Right renal cortex interstitium (tissue), 3 donors: ENCODE results near the gene SDK1. TPM values are rescaled to one million over a fixed set of nuclear protein-coding genes. Genes with fewer than 3 reads are reported as not detected.

Source experiments
- DNase-seq, 3 donors: peaks; one replicate each; pipeline ENCODE4 v3.0.0-alpha.2; 2013; ENCODE audit warnings: low read depth in 3 of 3, low spot score in 2 of 3
- polyA plus RNA-seq, 3 donors: library from polyadenylated mRNA; unstranded; fragments of 120-200 nt; gene quantifications; one replicate each; pipeline ENCODE4 v1.2.1, GENCODE V29; 2013; ENCODE audit not compliant: insufficient read length in 3 of 3

SDK1 gene
- polyA plus RNA-seq, 3 donors = 5.8 to 7.5 (median 6.3) TPM

DNA sequence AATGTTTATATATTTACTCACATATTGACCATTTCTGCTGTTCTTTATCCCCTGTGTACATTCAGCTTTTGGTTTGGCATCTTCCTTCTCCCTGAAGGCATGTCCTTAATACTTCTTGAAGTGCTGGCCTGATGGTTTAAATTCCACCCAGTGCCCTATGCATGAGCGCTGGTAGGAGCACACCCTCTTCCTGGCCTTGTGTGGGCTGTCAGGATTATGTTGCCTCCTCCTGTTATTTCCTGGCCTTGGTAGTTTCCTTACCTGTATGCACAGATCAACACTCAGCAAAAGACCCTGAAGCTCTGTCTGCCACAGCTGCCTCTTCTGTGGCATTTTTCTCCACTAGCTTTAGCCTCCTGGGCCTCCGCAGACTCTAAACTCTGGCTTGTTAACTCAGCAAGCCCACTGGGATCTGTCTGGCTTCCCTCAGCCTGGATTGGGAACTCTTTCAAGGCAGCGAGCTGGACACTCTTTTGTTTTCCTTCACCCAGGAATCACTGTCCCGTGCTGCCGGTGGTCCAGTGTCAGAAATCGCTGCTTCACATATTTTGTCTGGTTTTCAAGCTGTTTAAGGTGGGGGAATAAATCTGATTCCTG, 595.2 kb downstream of the SDK1 start:
- no peak for DNase-seq

DNA sequence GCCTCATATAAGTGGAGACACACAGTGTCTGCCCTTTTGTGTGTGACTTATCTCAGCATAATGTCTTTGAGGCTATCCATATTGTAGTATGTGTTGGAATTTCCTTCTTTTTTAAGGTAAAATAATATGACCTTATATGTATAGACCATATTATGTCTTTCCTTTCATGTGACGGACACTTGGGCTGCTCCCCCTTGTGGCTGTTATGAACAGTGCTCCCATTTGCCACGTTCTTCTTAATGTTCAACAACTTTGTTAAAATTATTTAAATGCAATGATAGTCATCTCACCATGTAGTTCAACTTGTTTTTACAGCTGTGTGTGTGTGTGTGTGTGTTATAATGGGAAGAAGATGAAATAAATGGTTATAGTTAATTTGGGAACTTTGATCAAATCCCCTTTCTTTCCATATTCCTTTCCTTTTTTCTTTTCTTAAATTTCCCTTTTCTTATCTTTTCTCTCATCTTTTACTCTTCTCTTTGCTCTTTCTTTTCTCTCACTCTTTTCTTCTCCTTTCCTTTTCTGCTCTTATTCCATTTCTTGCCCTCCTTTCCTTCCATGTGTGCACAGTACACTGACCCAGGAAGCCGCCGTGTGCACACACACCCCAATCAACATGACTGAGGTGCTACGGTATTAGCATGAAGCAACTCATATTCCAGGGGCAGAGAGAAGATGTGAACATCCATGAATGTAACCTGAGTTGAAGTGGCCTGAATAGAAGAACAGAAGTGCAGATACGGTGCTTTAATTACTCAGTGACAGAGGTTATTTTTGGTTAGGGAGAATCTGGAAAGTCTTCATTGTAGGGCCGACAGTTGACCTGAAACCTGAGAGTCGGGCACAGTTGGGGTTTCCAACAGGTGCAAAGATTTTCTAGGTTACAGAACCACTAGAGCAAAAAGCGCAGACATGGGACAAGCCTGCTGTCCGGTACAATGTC, 596.6 kb downstream of the SDK1 start:
- no peak for DNase-seq

DNA sequence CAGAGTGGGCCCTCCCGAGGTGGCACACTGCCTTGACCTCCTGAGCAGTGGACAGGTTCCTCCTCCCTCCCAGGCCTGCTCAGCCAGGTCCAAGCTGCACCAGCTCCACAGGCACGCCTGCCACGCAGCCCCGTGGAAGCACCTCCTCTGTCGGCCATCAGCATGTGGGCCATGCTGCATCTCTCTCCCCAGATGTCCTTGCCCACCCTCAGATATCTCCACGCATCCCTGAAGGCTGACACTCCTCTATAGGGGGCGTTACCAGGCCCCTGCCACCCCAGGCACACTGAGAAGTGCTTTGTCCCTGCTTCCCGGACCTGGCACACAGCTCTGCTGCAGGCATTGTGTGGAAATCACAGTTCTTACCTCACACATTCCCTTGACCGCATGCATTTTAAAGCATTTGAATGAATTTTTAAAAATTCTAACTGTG, 598.5 kb downstream of the SDK1 start:
- DNase-seq = no peak

DNA sequence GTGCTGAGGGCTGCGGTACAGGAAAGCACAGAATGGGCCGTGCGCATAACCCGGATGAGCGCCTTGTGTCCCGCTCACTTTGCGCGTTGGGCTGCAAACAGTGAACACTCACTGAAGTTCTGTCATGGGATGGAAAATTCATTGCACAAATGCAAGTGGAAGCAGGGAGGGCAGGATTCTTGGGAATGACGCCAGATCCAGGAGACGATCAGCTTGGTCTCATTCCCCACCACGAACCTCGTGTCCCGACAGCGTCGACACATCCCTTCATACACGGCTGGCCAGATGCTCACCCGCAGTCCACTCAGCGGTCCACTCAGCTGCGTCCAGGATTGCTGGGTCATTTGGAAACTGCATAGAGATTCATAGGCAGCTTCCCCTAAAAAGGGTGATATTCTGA, 607.1 kb downstream of the SDK1 start:
- no peak for DNase-seq

DNA sequence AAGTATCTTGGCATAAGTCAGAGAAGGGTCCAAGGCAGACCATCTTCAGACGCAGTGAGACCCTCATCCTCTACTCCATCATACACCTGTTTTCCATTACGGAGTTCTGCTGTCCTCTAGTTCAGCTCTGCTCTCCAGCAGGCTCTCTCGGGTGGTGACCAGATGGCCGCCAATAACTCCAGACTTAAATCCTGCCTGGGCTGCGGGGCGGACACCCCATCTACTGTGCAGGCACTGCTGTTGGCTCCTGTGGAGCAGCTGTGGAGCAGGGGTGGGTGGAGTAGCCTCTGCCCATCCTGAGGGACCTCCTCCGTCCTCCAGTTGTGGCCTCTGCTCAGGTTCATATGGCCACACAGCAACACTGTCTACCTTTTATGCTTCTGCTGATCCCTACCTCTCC, 608.1 kb downstream of the SDK1 start:
- DNase-seq = no peak

DNA sequence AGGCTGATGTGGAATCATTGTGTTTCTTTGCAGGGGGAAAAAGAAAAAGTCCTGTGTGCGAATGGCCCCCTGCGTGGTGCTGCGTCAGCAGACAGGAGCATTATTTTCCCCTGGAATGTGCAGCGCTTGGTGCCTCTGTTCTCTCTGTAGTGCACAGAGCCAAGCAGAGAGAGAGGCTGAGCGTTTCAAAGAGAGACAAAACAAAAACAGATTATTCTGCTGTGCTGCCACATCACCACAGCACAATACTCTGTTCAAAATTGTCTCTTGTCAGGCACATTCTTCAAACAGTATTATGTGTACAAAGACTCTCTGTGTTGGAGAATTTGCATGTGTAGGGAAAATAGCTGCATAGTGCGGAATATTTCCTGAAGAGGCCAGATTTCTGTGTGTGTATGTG, 609.0 kb downstream of the SDK1 start:
- no peak for DNase-seq

DNA sequence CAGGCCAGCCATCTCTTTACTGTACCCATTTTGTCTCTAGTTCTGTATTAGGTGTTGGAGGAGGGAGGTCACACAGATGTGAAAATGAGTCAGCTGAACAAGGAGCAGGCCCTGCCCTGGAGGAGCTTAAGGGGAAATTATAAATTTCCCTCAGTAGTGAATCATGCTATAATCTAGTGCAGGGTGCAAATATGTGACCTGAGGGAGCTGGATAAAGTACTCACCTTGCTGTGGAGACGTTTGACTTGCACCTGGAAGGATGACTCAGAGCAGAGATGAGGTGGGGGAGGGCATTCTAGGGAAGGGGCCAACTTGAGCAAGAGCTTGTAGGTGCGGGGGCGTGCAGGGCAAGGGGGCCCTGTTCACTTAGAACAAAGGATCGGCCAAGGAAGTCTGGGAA, 610.6 kb downstream of the SDK1 start:
- no peak for DNase-seq

DNA sequence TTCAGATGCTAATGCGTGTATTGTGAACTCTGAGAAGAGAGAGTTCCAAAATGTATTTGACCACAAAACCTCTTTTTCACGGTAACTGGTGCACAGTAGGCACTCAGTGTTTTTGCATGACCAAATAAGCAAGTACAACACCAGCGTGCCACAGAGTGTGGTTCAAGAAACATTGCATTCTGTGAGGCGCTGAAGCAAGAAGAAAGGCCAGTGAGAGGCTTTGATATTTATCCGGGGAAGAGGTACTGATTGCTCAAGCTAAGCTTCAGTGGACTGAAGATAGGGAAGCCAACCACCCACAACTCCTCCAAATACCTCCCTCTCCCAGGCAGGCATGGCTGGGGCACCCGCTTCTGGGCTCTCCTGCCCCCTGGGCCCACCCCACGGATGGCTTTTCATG, 611.2 kb downstream of the SDK1 start:
- DNase-seq = no peak

DNA sequence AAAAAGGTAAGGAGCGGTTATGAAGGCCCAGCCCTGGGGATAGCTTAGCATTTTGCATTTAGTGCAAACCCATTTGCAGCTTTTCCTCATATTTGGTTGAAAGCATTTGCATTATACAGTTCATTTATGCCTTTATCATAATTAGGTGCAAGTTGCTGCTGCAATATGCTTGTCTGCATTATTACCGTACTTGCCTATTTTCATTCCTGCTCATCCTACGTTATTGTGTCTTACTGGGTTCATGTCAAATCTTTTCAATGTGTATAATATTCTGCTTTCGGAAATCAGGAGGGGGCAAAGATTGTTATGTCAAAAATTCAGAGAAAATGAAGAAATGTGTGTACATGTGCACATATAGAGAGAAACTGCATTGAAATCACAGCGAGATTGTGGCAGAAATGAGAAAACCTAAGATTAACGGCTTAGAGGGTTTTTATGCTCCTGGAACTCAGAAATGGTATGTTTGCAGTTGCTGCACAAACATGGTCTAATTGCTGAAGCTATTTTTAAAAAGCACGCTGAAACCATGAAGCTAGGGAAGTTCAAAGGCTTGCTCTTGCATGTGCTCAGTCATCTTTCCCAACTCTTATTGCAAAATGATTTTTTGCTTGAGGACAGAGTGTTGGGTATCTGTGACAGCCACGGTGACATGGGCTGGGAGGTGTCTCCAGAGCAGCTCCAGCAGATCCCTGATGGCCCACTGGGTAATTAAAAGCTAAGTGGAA, 613.2 kb downstream of the SDK1 start:
- no peak for DNase-seq

DNA sequence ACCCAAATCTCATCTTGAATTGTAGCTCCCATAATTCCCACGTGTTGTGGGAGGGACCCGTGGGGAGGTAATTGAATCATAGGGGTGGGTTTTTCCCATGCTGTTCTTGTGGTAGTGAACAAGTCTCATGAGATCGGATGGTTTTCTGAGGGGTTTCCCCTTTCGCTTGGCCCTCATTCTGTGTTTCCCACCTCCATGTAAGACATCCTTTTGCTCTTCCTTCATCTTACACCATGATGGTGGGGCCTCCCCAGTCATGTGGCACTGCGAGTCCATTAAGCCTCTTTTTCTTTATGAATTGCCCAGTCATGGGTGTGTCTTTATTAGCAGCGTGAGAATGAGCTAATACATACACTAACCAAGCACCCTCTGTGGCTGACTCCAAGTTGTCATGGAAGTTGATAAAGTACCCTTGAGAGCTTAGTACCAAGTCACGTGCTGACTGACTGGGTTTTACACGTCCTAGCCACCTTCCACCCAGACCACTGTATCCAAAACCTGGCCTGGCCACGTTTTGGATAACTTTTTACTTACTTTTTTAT, 614.4 kb downstream of the SDK1 start:
- no peak for DNase-seq

DNA sequence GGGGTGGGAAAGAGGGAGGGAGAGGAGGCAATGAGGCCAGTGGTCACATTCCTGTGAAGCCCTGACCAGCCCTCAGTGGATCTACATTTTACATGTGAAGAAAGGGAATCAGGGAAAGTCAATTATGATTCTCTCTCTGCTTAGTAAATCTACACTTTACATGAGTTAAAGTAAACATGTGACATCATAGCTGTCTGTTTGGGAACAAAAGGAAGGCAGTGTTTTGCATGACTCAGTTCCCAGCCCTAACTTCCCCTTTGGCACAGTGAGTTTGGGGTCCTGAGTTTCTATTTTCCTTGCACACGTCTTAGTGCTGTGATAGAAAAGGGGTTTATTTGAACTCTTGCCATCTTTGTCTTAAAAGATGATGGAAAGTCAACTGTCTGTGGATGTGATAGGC, 615.1 kb downstream of the SDK1 start:
- DNase-seq = no peak

DNA sequence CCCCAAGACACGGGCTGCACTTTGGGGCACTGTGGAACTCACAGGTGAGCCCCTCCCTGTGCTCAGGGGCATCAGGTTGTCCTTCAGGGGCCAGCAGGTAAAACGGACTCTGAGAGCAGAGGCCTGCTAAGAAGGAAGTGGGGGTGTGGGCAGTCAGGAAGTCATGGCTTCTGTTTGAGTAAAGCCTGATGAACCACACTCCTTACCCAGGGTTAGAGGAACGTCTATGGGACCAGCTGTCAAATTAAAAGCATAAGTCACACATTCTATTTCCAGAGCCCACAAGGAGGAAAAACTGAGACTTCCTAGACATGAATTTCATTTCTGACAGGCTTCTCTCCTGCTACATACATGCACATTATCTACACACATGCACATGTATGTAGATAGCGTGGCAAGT, 616.4 kb downstream of the SDK1 start:
- no peak for DNase-seq

DNA sequence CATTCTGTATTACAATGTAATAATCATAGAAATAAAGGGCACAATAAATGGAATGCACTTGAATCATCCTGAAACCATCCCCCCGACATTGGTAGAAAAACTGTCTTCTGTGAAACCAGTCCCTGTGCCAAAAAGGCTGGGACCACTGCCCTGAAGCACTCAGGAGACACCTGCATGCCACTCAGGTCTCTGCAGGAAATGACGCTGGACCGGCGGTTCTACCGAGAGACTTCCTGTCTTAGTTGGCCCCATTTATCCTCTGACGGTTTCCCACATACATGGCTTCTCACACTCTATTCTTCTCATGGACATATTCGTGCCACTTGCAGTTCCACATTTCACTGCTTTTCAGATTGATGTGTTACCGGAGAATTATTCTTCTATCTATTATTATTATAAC, 617.5 kb downstream of the SDK1 start:
- DNase-seq = no peak

DNA sequence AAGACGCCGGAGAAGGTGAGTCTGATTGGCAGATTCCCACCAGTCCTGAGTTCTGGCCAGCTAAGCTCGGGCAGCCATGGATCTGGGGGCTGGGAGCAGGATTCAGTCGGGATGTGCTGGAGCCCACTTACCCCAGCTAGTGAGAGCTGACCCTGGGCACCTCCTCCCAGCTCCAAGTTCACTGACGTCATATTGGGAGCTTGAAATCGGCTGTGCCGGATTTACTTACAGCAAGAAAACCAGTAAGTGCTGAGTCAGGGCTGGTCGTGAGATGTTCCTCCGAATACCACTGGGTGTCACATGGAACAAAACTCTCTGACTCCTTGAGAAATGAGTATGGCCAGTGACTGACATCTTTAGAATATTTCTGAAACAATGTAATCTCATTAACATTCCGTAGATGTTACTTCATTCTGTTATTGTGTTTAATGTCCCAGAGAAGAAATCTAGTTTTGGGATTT, 621.2 kb downstream of the SDK1 start:
- DNase-seq = no peak

DNA sequence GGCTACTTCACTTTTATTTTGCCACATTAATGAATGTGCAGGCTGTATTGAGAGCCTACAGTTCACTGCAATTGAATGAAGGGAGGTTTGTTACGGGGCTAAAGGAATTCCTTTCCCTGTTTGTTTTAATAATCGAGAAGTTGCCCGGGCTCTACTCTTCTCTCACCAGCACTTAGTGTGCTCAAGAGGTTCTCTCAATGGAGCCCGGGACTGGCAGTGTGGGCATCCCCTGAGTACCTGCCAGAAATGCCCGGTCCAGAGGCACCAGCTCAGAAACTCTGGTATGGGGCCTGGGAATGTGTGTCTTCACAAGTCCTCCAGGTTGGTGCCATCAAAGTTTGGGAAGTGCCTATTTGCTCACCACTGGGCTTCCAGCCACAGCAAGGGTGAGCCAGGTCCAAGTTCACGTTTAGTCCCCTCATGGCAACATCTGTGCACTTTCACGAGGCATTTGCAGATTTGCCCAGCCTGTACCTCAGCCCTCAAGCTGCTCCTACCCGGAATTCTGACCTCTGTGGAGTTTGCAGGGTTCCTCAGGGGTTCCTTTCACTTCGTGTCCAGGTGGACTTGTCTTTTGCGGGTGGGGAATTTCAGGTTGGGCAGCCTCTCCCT, 622.4 kb downstream of the SDK1 start:
- no peak for DNase-seq

DNA sequence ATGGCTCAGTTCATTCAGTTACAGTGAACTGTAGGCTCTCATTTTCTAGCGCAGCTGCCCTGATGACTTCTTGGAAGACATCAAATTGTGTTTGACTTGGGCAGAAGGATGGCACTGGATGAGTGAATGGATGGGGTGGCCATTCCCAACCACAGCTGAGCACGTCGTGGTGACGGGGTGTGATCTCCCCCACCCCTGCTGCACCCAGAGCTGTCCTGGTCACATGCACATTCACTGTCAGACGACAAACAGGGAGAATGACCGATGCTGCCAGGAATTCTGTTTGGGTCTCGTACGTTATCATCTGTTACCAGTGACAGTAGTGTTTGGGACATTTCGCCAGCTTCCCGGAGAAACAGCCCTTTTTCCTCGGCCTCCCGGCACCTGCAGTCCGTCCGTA, 623.2 kb downstream of the SDK1 start:
- DNase-seq = no peak

DNA sequence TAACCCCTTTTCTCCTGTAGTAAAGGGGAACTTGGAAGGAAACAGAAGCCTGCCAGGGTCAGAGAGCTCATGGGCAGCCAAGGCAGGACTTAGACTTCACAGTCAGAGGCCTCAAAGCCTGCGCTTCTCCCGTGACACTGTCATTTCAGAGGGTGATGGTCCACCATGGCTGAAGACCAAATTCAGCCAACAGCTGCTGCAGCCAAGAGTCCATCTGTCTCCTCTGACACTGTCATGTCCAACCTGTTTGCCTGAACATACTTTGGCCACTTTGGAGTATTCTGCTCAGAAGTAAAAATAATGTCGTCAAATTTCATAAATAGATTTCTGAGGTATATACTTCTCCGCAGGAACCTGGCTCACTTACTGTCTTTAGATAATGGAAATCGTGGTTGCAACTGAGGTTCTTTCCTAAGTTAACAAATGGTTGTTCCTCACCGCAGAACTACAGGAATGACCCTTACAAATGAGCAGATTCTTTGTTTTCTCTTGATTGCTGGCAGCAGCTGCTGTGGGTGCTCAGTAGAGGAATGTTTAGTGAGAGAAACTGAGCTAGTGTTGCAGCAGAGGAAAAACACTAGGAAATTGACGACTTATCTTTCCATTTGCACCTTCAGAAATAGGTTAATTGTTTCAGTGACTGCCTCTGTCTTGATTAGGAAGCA, 626.5 kb downstream of the SDK1 start:
- no peak for DNase-seq

DNA sequence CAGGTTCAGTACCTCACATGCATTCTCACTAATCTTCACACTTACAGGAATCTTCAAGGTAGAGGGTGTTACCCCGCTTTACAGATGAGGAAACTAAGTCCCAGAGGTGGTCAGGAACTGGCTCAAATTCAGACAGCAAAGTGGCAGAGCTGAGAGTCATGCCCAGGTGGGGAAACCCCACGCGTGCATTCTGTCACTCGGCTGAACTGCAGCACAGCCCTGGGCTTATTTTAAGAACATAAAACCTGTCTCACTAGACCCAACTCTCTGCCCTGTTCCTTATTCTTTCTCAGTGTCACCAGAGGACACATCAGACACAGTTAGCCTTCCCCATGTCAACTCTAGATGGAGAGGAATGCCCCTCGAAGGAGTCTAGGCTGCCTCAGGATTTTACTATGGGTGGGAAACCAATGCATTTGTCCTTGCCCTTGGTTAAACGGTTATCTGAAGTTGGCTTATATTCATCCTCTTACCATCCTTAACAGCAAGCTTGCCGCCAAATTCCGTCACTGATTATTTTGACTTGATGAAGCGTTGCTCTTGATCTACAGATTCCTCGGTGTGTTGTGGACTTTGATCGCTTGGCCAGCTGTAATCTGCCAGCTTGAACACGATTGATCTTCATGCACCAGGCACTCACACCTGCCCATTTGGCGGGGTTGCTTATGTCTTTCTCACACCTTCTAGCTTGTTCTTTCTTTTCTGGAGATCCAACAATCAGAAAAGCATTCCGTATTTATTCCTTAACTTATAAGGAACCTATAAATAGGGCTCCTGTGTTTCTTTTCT, 627.9 kb downstream of the SDK1 start:
- DNase-seq = no peak

DNA sequence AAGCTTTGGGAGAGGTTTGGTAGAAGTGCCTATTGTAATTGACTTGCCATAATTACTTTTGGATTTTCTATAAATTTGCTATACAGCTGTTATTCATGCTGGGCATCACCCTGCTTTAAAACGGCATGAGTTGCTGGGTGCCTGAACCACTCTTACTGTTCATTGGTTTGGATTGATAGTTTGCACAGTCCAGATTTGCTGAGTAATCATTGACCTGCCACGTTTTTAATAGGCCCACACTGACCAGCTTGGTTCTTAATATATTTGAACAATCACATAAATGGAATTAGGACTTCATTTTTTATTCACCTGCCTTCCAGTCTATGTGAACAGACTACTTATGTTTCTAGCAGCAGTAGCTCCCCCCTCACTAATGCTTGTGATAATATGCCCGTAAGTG, 630.8 kb downstream of the SDK1 start:
- DNase-seq = no peak

DNA sequence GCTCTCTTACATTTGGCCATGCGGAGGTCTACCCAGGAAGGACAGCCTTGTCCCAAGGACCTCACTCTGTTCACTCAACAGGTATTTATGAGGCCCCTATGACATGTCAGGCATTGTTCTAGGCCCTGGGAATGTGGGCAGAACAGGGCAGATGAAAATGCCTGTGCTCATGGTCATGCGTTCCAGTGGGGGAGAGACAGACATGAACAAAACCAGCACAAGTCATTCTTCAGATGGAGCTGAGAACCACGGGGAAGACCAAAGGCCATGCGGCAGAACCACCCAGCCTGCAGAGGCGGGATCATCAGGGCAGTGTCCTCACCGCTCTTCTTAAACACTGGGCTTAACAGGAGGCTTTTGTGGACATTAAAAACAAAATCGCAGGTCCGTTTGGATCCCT, 636.1 kb downstream of the SDK1 start:
- DNase-seq = no peak
